Uterus (tissue), 4 donors: ENCODE data around the gene MACO1. TPM values are rescaled to one million over a fixed set of nuclear protein-coding genes. Genes with fewer than 3 reads are reported as not detected.
"Not testable (repeated sequence)": the region's sequence is repeated elsewhere in the genome, so short reads cannot be mapped to it uniquely, and the experiment has no call there.

ENCODE experiments used
- DNase-seq, 2 donors: peaks; one replicate each; pipeline ENCODE4 v3.0.0-alpha.2; 2019 to 2020
- H3K27ac ChIP-seq, 2 donors: fragments of 200-600 bp; sonication (generic); 1 replicate in 1 of 2; 2 replicates in 1 of 2; pipeline ENCODE4 v1.5.1; 2016 to 2018
- H3K27me3 ChIP-seq, 2 donors: fragments of 200-600 bp; sonication (generic); one replicate each; pipeline ENCODE4 v1.5.1; 2018 to 2019; ENCODE audit warnings: control low read depth in 1 of 2
- H3K36me3 ChIP-seq, 2 donors: fragments of 200-600 bp; sonication (generic); one replicate each; pipeline ENCODE4 v1.5.1; 2019; ENCODE audit warnings: control low read depth in 1 of 2
- H3K4me1 ChIP-seq, 2 donors: fragments of 200-600 bp; sonication (generic); one replicate each; pipeline ENCODE4 v1.5.1; 2018 to 2019; ENCODE audit warnings: control low read depth in 1 of 2
- H3K4me3 ChIP-seq, 2 donors: fragments of 200-600 bp; sonication (generic); 1 replicate in 1 of 2; 2 replicates in 1 of 2; pipeline ENCODE4 v1.5.1; 2018 to 2019; ENCODE audit warnings: mild to moderate bottlenecking in 1 of 2
- H3K9me3 ChIP-seq, 2 donors: fragments of 200-600 bp; sonication (generic); one replicate each; pipeline ENCODE4 v1.5.1; 2019; ENCODE audit warnings: control low read depth in 1 of 2
- CTCF ChIP-seq, 4 experiments: fragments of 200-600 bp in 2 of 4; fragments of 450-650 bp in 2 of 4; sonication (generic) in 2 of 4; IDR thresholded peaks; one replicate each; pipeline ENCODE4 v1.5.1; 2016 to 2019; ENCODE audit warnings: antibody characterized with exemption in 4 of 4, mild to moderate bottlenecking in 2 of 4, moderate library complexity in 1 of 4
- POLR2A ChIP-seq, 2 donors: fragments of 450-650 bp; IDR thresholded peaks; one replicate each; pipeline ENCODE4 v1.6.1; 2016; ENCODE audit warnings: antibody characterized with exemption in 2 of 2, mild to moderate bottlenecking in 1 of 2, moderate library complexity in 1 of 2
- intact Hi-C: fragments of 100-400 bp; cut with DNase I; formaldehyde crosslinking; loops from one replicate; pipeline ENCODE4 v1.15.1; 2023; ENCODE audit warnings: low total_unique reads
- total RNA-seq, 4 donors: library from RNA; depleted of rRNA in 3 of 4; stranded (reverse); fragments of >200 nt in 3 of 4; gene quantifications; one replicate each; pipeline versions ENCODE4 v1.1.0 to v1.2.4, GENCODE V29; 2014 to 2023
- donor health status: DM: yes; HTN: yes; CAD: no.

MACO1 gene
- total RNA-seq, 4 donors from 2014 or later: 15.4 to 26.8 (median 20.2) TPM

DNA sequence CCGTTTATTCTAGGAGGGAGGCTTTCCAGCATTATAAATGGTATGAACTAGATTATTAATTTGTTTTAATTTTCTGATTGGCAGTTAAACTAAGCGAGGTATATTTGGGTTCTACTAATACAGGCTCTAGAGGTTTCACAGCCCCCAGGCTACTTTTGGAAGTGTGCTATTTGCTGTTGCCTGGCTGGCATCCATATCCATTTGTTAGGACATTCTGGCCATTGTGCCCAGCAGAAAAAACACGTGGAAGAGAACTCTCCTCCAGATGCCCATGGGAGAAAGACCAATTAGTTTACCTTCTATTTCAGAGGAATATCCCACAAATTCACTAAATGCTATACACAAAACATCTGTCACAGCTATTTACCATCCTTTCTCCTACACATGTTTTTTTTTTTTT lies 29.3 kb downstream of the MACO1 start:
- no peak for TF ChIP-seq POLR2A (IDR thresholded peaks at IDR 0.05)
- no peak for TF ChIP-seq CTCF (IDR thresholded peaks at IDR 0.05)
- no peak overlapping the region for H3K27ac ChIP-seq
- H3K9me3 ChIP-seq: no peaks in the 10 kb centered on the region
- H3K4me1 ChIP-seq: no peaks in the 10 kb centered on the region
- intact Hi-C loops: no loop called here
- no peaks in the 10 kb centered on the region for H3K36me3 ChIP-seq
- H3K4me3 ChIP-seq: no peak overlapping the region
- no peaks in the 10 kb centered on the region for H3K27me3 ChIP-seq
- DNase-seq: no peak

DNA sequence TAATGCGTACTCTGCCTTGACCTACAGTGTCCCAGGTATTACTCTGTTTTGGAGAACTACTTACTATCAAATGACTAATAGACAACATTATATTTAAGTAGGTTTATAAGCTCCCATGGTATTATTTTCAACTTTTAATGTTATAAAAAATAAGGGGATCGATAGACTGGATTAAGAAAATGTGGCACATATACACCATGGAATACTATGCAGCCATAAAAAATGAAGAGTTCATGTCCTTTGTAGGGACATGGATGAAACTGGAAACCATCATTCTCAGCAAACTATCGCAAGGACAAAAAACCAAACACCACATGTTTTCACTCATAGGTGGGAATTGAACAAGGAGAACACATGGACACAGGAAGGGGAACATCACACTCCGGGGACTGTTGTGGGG lies 30.1 kb downstream of the MACO1 start:
- H3K36me3 ChIP-seq, H3K27me3 ChIP-seq, H3K4me3 ChIP-seq, H3K4me1 ChIP-seq, H3K27ac ChIP-seq, H3K9me3 ChIP-seq, intact Hi-C loops, DNase-seq: not testable (repeated sequence)

- TF ChIP-seq CTCF (IDR thresholded peaks at IDR 0.05) (no peak), POLR2A (IDR thresholded peaks at IDR 0.05) (no peak)
- Histone ChIP-seq H3K27me3 (no peaks in the 10 kb centered on the region), H3K4me1 (no peaks in the 10 kb centered on the region), H3K9me3 (no peaks in the 10 kb centered on the region), H3K4me3 (no peak overlapping the region), H3K36me3 (no peaks in the 10 kb centered on the region), H3K27ac (no peak overlapping the region)
- DNase-seq: no peak
- intact Hi-C loops: no loop called here
These were observed 31.2 kb downstream of the MACO1 start for GRCh38 chr1:25461849-25462248.

DNA sequence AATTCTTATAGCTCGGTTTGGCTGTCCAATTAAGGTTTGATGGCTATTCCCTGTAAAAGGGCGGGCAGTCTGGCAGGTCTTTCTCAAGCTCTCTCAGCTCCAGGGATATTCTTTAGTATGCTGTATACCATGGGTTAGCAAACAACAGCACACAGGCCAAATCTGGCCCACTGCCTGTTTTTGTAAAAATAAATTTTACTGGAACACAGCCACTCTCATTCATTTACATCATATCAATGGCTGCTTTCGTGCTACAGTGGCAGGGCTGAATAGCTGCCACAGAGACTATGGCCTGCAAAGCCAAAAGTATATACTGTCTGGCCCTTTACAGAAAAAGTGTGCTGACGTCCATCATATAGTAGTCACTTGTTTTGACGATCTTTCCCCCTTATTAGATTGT lies 32.0 kb downstream of the MACO1 start:
- no peaks in the 10 kb centered on the region for H3K27me3 ChIP-seq
- peaks cover 0 to 4% of the 10 kb centered on the region in 2 donors for H3K4me1 ChIP-seq
- intact Hi-C loops: no loop called here
- H3K27ac ChIP-seq: no peak overlapping the region
- no peak overlapping the region for H3K4me3 ChIP-seq
- H3K9me3 ChIP-seq: no peaks in the 10 kb centered on the region
- TF ChIP-seq POLR2A (IDR thresholded peaks at IDR 0.05) (no peak), CTCF (IDR thresholded peaks at IDR 0.05) (no peak)
- no peaks in the 10 kb centered on the region for H3K36me3 ChIP-seq
- DNase-seq: no peak

- H3K27me3 ChIP-seq: no peaks in the 10 kb centered on the region
- no peaks in the 10 kb centered on the region for H3K36me3 ChIP-seq
- no peaks in the 10 kb centered on the region for H3K9me3 ChIP-seq
- H3K27ac ChIP-seq: no peak overlapping the region
- H3K4me1 ChIP-seq: peaks cover 0 to 4% of the 10 kb centered on the region in 2 donors
- intact Hi-C loops: no loop called here
- H3K4me3 ChIP-seq: no peak overlapping the region
- no peak for DNase-seq
- TF ChIP-seq CTCF (IDR thresholded peaks at IDR 0.05): no peak
- TF ChIP-seq POLR2A (IDR thresholded peaks at IDR 0.05): no peak
These were observed 36.5 kb downstream of the MACO1 start for GRCh38 chr1:25467193-25467592.

DNA sequence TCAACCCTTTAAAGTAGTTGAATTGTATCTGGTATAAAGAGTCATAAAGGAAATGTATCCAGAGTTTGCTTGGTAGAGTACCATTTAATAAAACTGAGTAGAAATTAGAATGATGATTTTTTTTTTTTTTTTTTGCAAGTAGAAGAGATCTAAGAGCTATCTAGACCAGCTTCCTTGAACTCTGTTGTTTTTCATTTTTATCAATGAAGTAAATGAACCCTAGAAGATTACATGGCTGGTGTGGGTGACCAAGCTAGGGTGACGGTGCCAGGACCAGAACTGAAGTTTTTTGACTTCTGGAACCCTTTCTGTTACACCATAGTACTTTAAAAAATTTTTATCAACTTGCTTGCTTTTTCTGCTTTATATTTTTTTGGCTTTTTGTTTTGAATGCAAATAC lies 36.9 kb downstream of the MACO1 start:
- Histone ChIP-seq H3K36me3 (no peaks in the 10 kb centered on the region), H3K27ac (no peak overlapping the region), H3K27me3 (no peaks in the 10 kb centered on the region), H3K9me3 (no peaks in the 10 kb centered on the region), H3K4me3 (no peak overlapping the region), H3K4me1 (peaks cover 0 to 4% of the 10 kb centered on the region in 2 donors)
- no peak for DNase-seq
- intact Hi-C loops: no loop called here
- no peak for TF ChIP-seq POLR2A (IDR thresholded peaks at IDR 0.05)
- no peak for TF ChIP-seq CTCF (IDR thresholded peaks at IDR 0.05)
